Karpas-422 (cell line): Measurements from ENCODE around the gene SNW1. TPM values are rescaled to one million over a fixed set of nuclear protein-coding genes. Genes with fewer than 3 reads are reported as not detected.
A peak's percentile ranks its signal among the peaks of the same experiment; 100 is the strongest.
"Not testable (repeated sequence)": the region's sequence is repeated elsewhere in the genome, so short reads cannot be mapped to it uniquely, and the experiment has no call there.

Experiments
- DNase-seq: peaks from one replicate; pipeline ENCODE4 v3.0.0-alpha.2; 2015
- H2AFZ ChIP-seq: fragments of 200-600 bp; sonication (generic); 2 replicates; pipeline ENCODE4 v1.6.1; 2014; ENCODE audit warnings: antibody characterized with exemption, low read length, mixed read lengths
- H3K27ac ChIP-seq: fragments of 200-600 bp; sonication (generic); 2 replicates; pipeline ENCODE4 v1.5.1; 2014; ENCODE audit warnings: mild to moderate bottlenecking, low read length, moderate library complexity
- H3K27me3 ChIP-seq: fragments of 200-600 bp; sonication (generic); 2 replicates; pipeline ENCODE4 v1.6.1; 2014; ENCODE audit warnings: low read length, mixed read lengths
- H3K36me3 ChIP-seq: fragments of 200-600 bp; sonication (generic); 2 replicates; pipeline ENCODE4 v1.6.1; 2014; ENCODE audit warnings: low read length, mixed read lengths; ENCODE audit not compliant: insufficient read depth
- H3K4me1 ChIP-seq: fragments of 200-600 bp; sonication (generic); 2 replicates; pipeline ENCODE4 v1.6.1; 2014; ENCODE audit warnings: mild to moderate bottlenecking, low read length, mixed read lengths
- H3K4me2 ChIP-seq: fragments of 200-600 bp; sonication (generic); 2 replicates; pipeline ENCODE4 v1.6.1; 2014; ENCODE audit warnings: low read length, low read depth, mild to moderate bottlenecking; ENCODE audit not compliant: poor library complexity, severe bottlenecking
- H3K4me3 ChIP-seq: fragments of 200-600 bp; sonication (generic); 2 replicates; pipeline ENCODE4 v1.5.1; 2014; ENCODE audit warnings: mild to moderate bottlenecking, antibody characterized with exemption, low read length, mixed read lengths
- H3K79me2 ChIP-seq: fragments of 200-600 bp; sonication (generic); 2 replicates; pipeline ENCODE4 v1.6.1; 2014; ENCODE audit warnings: mild to moderate bottlenecking, low read length, mixed read lengths
- H3K9ac ChIP-seq: fragments of 200-600 bp; sonication (generic); 2 replicates; pipeline ENCODE4 v1.6.0; 2014; ENCODE audit warnings: low read length
- H3K9me2 ChIP-seq: fragments of 200-600 bp; sonication (generic), shearing (Covaris generic); replicated peaks from 2 replicates; pipeline ENCODE4 v1.6.0; 2014; ENCODE audit warnings: mild to moderate bottlenecking, low read length, moderate library complexity; ENCODE audit not compliant: insufficient read depth
- H3K9me3 ChIP-seq: fragments of 300-700, 200-600 bp; sonication (generic); 2 replicates; pipeline ENCODE4 v1.6.1; 2014; ENCODE audit warnings: low read length, mixed read lengths
- H4K20me1 ChIP-seq: fragments of 200-600 bp; sonication (generic); 2 replicates; pipeline ENCODE4 v1.6.1; 2014; ENCODE audit warnings: mild to moderate bottlenecking, antibody characterized with exemption, low read length, low read depth; ENCODE audit not compliant: insufficient read depth
- total RNA-seq: library from RNA; depleted of rRNA; stranded (reverse); fragments of >200 nt; shearing (Covaris generic); gene quantifications from 2 replicates; pipeline ENCODE4 v1.2.3, GENCODE V29; 2014; ENCODE audit warnings: low replicate concordance; rRNA removed

Gene SNW1
- 79.9 and 88.1 TPM in 2 replicates for total RNA-seq

GRCh38 chr14:77760381-77761204 lies at the start of gene SNW1:
TSS of gene SNW1 (minus strand) at chr14:77761156. CDS start at chr14:77761127, 29 bp downstream.
- Histone ChIP-seq H3K4me3 (peak within 1 kb of the TSS; percentile 76), H3K9me3 (no peaks in the 10 kb centered on the region), H3K4me2 (peak within 1 kb of the TSS; percentile 80), H2AFZ (peak within 1 kb of the TSS; percentile 96), H3K9ac (peak within 1 kb of the TSS; percentile 83), H4K20me1 (peaks cover 18% of the 10 kb centered on the region; the same call in 1 of the 2 replicates), H3K27ac (peak within 1 kb of the TSS; percentile 42), H3K9me2 (no peaks in the 10 kb centered on the region), H3K4me1 (peaks cover 21% of the 10 kb centered on the region), H3K36me3 (peaks cover 9% of the 10 kb centered on the region; the same call in 1 of the 2 replicates), H3K79me2 (peaks cover 53% of the 10 kb centered on the region), H3K27me3 (no peaks in the 10 kb centered on the region)
- peak; percentile 100 for DNase-seq

- Histone ChIP-seq H3K9me2 (no peaks in the 10 kb centered on the region), H3K4me2 (no peak overlapping the region), H3K27ac (no peak overlapping the region), H3K9me3 (no peaks in the 10 kb centered on the region), H3K4me3 (no peak overlapping the region), H3K9ac (no peak overlapping the region), H3K79me2 (no peaks in the 10 kb centered on the region), H3K4me1 (peaks cover 4% of the 10 kb centered on the region; the same call in 1 of the 2 replicates), H2AFZ (no peak overlapping the region), H4K20me1 (peaks cover 10% of the 10 kb centered on the region), H3K27me3 (no peaks in the 10 kb centered on the region), H3K36me3 (no peaks in the 10 kb centered on the region)
- no peak for DNase-seq
Measured at GRCh38 chr14:77809011-77809410, 48.1 kb upstream of the SNW1 start.

DNA sequence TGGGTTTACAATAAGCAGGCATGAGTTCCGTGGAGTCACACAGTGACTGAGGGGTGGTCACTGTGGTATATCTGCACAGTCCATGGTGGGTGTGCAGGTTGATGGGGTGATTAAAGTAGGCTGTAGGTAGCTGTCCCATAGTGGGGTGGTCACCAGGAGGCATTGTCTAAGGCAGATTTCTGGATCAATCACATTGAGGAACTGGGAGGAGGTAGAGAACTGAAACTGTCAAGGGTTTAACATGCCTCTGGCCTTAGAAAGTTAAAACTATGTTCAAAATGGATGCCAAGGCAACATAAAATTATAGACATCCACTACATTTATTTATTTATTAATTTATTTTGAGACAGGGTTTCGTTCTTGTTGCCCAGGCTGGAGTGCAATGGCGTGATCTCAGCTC lies 47.3 kb upstream of the SNW1 start:
- H3K4me3 ChIP-seq: no peak overlapping the region
- H3K4me2 ChIP-seq: no peak overlapping the region
- no peaks in the 10 kb centered on the region for H3K36me3 ChIP-seq
- no peaks in the 10 kb centered on the region for H3K27me3 ChIP-seq
- DNase-seq: no peak
- no peaks in the 10 kb centered on the region for H3K9me2 ChIP-seq
- H3K9me3 ChIP-seq: no peaks in the 10 kb centered on the region
- H2AFZ ChIP-seq: no peak overlapping the region
- H3K9ac ChIP-seq: no peak overlapping the region
- peaks cover 10% of the 10 kb centered on the region for H4K20me1 ChIP-seq
- no peaks in the 10 kb centered on the region for H3K79me2 ChIP-seq
- no peak overlapping the region for H3K27ac ChIP-seq
- H3K4me1 ChIP-seq: peaks cover 4% of the 10 kb centered on the region; the same call in 1 of the 2 replicates

- Histone ChIP-seq H4K20me1 (peaks cover 8% of the 10 kb centered on the region), H3K27me3 (no peaks in the 10 kb centered on the region), H3K9ac (no peak overlapping the region), H3K9me3 (no peaks in the 10 kb centered on the region), H3K27ac (no peak overlapping the region), H3K9me2 (no peaks in the 10 kb centered on the region), H3K4me3 (no peak overlapping the region), H3K4me1 (peaks cover 10% of the 10 kb centered on the region), H3K36me3 (no peaks in the 10 kb centered on the region), H2AFZ (no peak overlapping the region), H3K4me2 (no peak overlapping the region), H3K79me2 (no peaks in the 10 kb centered on the region)
- no peak for DNase-seq
Measured at GRCh38 chr14:77805706-77806105, 44.8 kb upstream of the SNW1 start.

DNA sequence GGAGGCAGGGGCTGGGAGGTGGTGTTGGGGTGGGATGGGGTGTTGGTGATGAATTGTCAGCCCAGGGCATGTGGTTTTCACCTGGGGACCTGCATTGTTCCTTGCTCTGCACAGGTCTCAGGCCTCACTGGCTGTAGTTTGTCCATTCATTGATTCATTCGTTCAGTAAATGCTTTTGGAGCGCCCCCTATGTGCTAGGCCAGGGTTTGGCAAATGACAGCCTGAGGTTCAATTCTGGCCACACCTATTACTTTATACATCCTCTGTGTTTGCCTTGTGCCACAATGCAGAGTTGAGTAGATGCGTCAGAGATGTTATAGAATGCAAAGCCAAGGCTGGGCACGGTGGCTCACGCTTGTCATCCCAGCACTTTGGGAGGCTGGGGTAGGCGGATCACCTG lies 43.6 kb upstream of the SNW1 start:
- no peak overlapping the region for H3K9ac ChIP-seq

GRCh38 chr14:77800814-77801213 lies 39.9 kb upstream of the SNW1 start:
- H2AFZ ChIP-seq: peak overlapping the region; percentile 84; the same call in 1 of the 2 replicates
- DNase-seq: no peak
- no peaks in the 10 kb centered on the region for H3K9me3 ChIP-seq
- H3K4me1 ChIP-seq: peaks cover 20% of the 10 kb centered on the region
- H3K4me2 ChIP-seq: peak overlapping the region; percentile 78
- H3K79me2 ChIP-seq: no peaks in the 10 kb centered on the region
- peak overlapping the region; percentile 79 for H3K4me3 ChIP-seq
- H3K9ac ChIP-seq: peak overlapping the region; percentile 74
- no peak overlapping the region for H3K27ac ChIP-seq
- peaks cover 3% of the 10 kb centered on the region; the same call in 1 of the 2 replicates for H4K20me1 ChIP-seq
- no peaks in the 10 kb centered on the region for H3K27me3 ChIP-seq
- no peaks in the 10 kb centered on the region for H3K36me3 ChIP-seq
- H3K9me2 ChIP-seq: no peaks in the 10 kb centered on the region

More for the DNA sequence above, 43.6 kb upstream of the SNW1 start:
- Histone ChIP-seq H3K27ac (no peak overlapping the region), H3K4me1 (peaks cover 15% of the 10 kb centered on the region), H2AFZ (no peak overlapping the region), H3K4me3 (no peak overlapping the region), H3K9me2 (no peaks in the 10 kb centered on the region), H3K9me3 (no peaks in the 10 kb centered on the region), H4K20me1 (peaks cover 7% of the 10 kb centered on the region), H3K36me3 (no peaks in the 10 kb centered on the region), H3K4me2 (no peak overlapping the region), H3K27me3 (no peaks in the 10 kb centered on the region), H3K79me2 (no peaks in the 10 kb centered on the region)
- DNase-seq: peak; percentile 86

DNA sequence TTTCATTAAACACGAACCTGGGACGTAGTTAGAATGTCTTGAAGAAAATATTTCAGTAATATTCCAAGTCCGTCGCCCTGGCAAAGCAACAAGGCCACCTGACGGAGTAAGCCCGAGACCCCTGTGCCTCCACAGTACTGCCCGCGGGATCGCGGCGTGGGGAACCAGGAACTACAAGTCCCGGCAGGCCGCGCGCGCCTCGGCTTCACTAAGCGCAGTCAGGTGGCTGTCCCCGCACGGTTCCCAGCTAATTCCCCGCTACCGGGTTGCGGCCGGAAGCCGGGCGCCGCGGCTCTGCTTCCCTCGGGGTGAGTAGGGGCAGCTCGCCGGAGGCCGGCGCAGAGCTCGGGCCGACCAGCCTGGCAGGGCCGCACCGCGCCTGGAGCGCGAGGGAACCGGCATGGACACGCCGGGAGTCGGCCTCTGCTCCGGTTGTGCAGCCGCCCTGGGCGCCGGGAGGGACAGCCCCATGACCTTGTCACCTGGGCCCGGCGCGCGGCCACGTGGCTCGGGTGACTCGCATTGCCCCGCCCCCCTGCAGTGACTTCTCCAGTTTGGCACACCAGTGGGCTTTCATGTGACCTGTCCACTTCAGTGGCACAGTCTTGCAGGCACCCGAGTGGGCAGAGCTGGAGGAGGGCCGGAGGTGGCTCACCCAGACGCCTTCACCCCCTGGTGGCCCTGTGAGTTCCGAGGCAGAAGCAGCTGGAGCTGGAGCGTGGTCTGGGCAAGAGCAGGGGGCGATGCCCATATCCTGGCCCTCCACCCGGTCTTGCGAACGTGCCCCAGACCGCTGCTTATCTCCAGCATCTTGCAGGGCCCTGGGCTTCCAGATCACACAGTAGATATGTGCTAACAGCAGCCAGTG lies 39.1 kb upstream of the SNW1 start, which contains the start of gene ADCK1:
TSS of gene ADCK1 (plus strand) at position 247 of the 868 bp plus-strand sequence. CDS start 18,870 bp downstream, outside the sequence.
- no peaks in the 10 kb centered on the region for H3K79me2 ChIP-seq
- peaks cover 20% of the 10 kb centered on the region for H3K4me1 ChIP-seq
- H3K36me3 ChIP-seq: no peaks in the 10 kb centered on the region
- peak within 1 kb of the TSS; percentile 84 for H2AFZ ChIP-seq
- H3K9ac ChIP-seq: peak within 1 kb of the TSS; percentile 74
- no peaks in the 10 kb centered on the region for H3K9me2 ChIP-seq
- H4K20me1 ChIP-seq: no peaks in the 10 kb centered on the region
- no peaks in the 10 kb centered on the region for H3K27me3 ChIP-seq
- H3K4me2 ChIP-seq: peak within 1 kb of the TSS; percentile 78
- no peaks in the 10 kb centered on the region for H3K9me3 ChIP-seq
- H3K4me3 ChIP-seq: peak within 1 kb of the TSS; percentile 79
- DNase-seq: peak; percentile 96
- H3K27ac ChIP-seq: no peak within 1 kb of the TSS

- peaks cover 20% of the 10 kb centered on the region for H3K4me1 ChIP-seq
- not testable (repeated sequence) for H3K9me3 ChIP-seq, H3K27ac ChIP-seq
Measured at GRCh38 chr14:77799456-77799855, 38.5 kb upstream of the SNW1 start.

More at GRCh38 chr14:77799456-77799855, 38.5 kb upstream of the SNW1 start:
- Histone ChIP-seq H3K9ac (peak overlapping the region; percentile 74), H3K4me3 (peak overlapping the region; percentile 79), H2AFZ (peak overlapping the region; percentile 84), H3K4me2 (peak overlapping the region; percentile 78)
- H3K79me2 ChIP-seq, H4K20me1 ChIP-seq, H3K9me2 ChIP-seq, H3K27me3 ChIP-seq, H3K36me3 ChIP-seq, DNase-seq: not testable (repeated sequence)
